Endodermal cell (in vitro differentiated cells): Measurements from ENCODE around the gene HS3ST2. TPM values are rescaled to one million over a fixed set of nuclear protein-coding genes. Genes with fewer than 3 reads are reported as not detected.
"Not testable (repeated sequence)": the region's sequence is repeated elsewhere in the genome, so short reads cannot be mapped to it uniquely, and the experiment has no call there.

ENCODE experiments used
- DNase-seq: peaks from one replicate; pipeline ENCODE4 v3.0.0-alpha.2; 2017
- H3K27ac ChIP-seq: 2 replicates; pipeline ENCODE4 v1.5.1; 2013; ENCODE audit warnings: mild to moderate bottlenecking, low read depth, low read length, moderate library complexity
- H3K27me3 ChIP-seq: 2 replicates; pipeline ENCODE4 v1.6.1; 2013; ENCODE audit warnings: mild to moderate bottlenecking, low read length, moderate library complexity; ENCODE audit not compliant: insufficient read depth, control insufficient read depth, poor library complexity, severe bottlenecking
- H3K36me3 ChIP-seq: 2 replicates; pipeline ENCODE4 v1.7.0; 2013; ENCODE audit warnings: mild to moderate bottlenecking, low read length, moderate library complexity; ENCODE audit not compliant: control insufficient read depth, insufficient read depth
- H3K4me1 ChIP-seq: one replicate; pipeline ENCODE4 v1.7.0; 2013; ENCODE audit warnings: low read length; ENCODE audit not compliant: control insufficient read depth, insufficient read depth
- H3K4me3 ChIP-seq: 2 replicates; pipeline ENCODE4 v1.5.1; 2013; ENCODE audit warnings: mild to moderate bottlenecking, low read length, moderate library complexity
- H3K9ac ChIP-seq: 2 replicates; pipeline ENCODE4 v1.6.1; 2013; ENCODE audit warnings: mild to moderate bottlenecking, low read length, moderate library complexity; ENCODE audit not compliant: poor library complexity, severe bottlenecking; ENCODE audit errors: extremely low read depth
- H3K9me3 ChIP-seq: 2 replicates; pipeline ENCODE4 v1.6.1; 2013; ENCODE audit warnings: mild to moderate bottlenecking, low read length, moderate library complexity; ENCODE audit not compliant: control insufficient read depth
- H3K27ac Mint-ChIP-seq: 2 replicates; pipeline ENCODE4 v1.8.0; 2020; ENCODE audit warnings: mixed read lengths
- H3K27me3 Mint-ChIP-seq: 2 replicates; pipeline ENCODE4 v1.8.0; 2021; ENCODE audit warnings: mild to moderate bottlenecking, mixed read lengths; ENCODE audit not compliant: insufficient read depth
- H3K36me3 Mint-ChIP-seq: 2 replicates; pipeline ENCODE4 v1.8.0; 2020; ENCODE audit warnings: low read depth, mixed read lengths
- H3K4me1 Mint-ChIP-seq: 2 replicates; pipeline ENCODE4 v1.8.0; 2020; ENCODE audit warnings: mixed read lengths
- H3K4me3 Mint-ChIP-seq: 2 replicates; pipeline ENCODE4 v1.8.0; 2020; ENCODE audit warnings: mild to moderate bottlenecking, moderate library complexity, mixed read lengths
- H3K9me3 Mint-ChIP-seq: 2 replicates; pipeline ENCODE4 v1.8.0; 2020; ENCODE audit warnings: mild to moderate bottlenecking, mixed read lengths
- WGBS, 2 experiments: methylation state at CpG; one replicate each; pipeline versions ENCODE4 v1.1.5 to v1.1.7; 2013; ENCODE audit warnings: missing lambda C conversion rate in 2 of 2, mixed read lengths in 1 of 2; ENCODE audit not compliant: insufficient coverage in 1 of 2, insufficient read length in 1 of 2; 5-methylcytosine and 5-hydroxymethylcytosine counted together
- total RNA-seq, 2 donors: library from RNA; stranded (reverse); fragmentation: NEBNext Ultra II Directional in 1 of 2; extraction: Animal tissue kit (Norgen Biotek cat#: 25700) in 1 of 2; gene quantifications; 2 replicates in 1 of 2; 3 replicates in 1 of 2; pipeline ENCODE4 v1.2.1, GENCODE V29; 2021
- TF ChIP-seq, protein P1 (sequence below): fragments of 200-600 bp; sonication (generic); conservative IDR thresholded peaks from 2 replicates; pipeline ENCODE4 v1.5.0; 2021; ENCODE audit warnings: antibody characterized with exemption, mild to moderate bottlenecking

Gene HS3ST2
- total RNA-seq, 2 donors from 2014 or later = 0.18 TPM; not detected in 1

DNA sequence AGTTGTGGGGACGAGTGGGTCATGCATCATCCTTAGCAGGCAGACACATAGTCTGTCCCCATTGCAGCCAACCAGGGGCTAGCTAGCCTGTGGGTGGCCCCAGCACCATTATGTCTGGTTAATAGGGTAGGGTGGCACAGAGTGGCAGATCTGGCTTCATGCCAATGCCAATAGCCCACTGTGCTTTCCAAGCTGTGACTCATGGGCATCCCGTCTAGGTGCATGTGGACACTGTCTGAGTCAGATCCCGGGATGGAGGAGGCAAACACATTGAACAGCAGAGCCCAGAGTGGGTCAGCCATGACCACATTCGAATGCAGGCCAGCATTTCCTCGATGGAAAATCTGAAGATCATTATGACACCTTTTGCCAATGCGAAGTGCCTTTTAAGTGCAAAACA lies 2.5 kb downstream of the HS3ST2 start:
- no peaks in the 10 kb centered on the region for H3K9me3 ChIP-seq
- no peaks in the 10 kb centered on the region for H3K36me3 ChIP-seq
- no peaks in the 10 kb centered on the region for H3K4me1 ChIP-seq
- TF ChIP-seq, protein P1, sequence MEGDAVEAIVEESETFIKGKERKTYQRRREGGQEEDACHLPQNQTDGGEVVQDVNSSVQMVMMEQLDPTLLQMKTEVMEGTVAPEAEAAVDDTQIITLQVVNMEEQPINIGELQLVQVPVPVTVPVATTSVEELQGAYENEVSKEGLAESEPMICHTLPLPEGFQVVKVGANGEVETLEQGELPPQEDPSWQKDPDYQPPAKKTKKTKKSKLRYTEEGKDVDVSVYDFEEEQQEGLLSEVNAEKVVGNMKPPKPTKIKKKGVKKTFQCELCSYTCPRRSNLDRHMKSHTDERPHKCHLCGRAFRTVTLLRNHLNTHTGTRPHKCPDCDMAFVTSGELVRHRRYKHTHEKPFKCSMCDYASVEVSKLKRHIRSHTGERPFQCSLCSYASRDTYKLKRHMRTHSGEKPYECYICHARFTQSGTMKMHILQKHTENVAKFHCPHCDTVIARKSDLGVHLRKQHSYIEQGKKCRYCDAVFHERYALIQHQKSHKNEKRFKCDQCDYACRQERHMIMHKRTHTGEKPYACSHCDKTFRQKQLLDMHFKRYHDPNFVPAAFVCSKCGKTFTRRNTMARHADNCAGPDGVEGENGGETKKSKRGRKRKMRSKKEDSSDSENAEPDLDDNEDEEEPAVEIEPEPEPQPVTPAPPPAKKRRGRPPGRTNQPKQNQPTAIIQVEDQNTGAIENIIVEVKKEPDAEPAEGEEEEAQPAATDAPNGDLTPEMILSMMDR = no peak
- Mint-ChIP-seq H3K4me1 (peaks cover 5% of the 10 kb centered on the region), H3K27ac (no peak overlapping the region), H3K9me3 (no peaks in the 10 kb centered on the region), H3K27me3 (peaks cover 87% of the 10 kb centered on the region), H3K36me3 (no peaks in the 10 kb centered on the region), H3K4me3 (no peak overlapping the region)
- H3K4me3 ChIP-seq = no peak overlapping the region
- no peak for DNase-seq
- 85 to 92% methylated on average over 6 of the region's 6 CpGs for WGBS, 2 experiments
- no peak overlapping the region for H3K9ac ChIP-seq
- H3K27me3 ChIP-seq = peaks cover 86% of the 10 kb centered on the region
- no peak overlapping the region for H3K27ac ChIP-seq

- not testable (repeated sequence) for H3K9ac ChIP-seq, H3K27ac ChIP-seq, H3K4me3 ChIP-seq, H3K4me1 ChIP-seq, H3K27ac Mint-ChIP-seq, DNase-seq, H3K36me3 ChIP-seq, H3K4me1 Mint-ChIP-seq, H3K36me3 Mint-ChIP-seq, H3K4me3 Mint-ChIP-seq, H3K9me3 ChIP-seq, H3K9me3 Mint-ChIP-seq
- H3K27me3 Mint-ChIP-seq = peaks cover 65% of the 10 kb centered on the region
- H3K27me3 ChIP-seq = peaks cover 66% of the 10 kb centered on the region
These were observed 4.8 kb downstream of the HS3ST2 start for GRCh38 chr16:22818736-22819135.

- WGBS, 2 experiments = 71 to 86% methylated on average over 1 to 3 of the region's 3 CpGs
- no peak for DNase-seq
- Mint-ChIP-seq H3K4me3 (no peak overlapping the region), H3K27me3 (no peaks in the 10 kb centered on the region), H3K27ac (no peak overlapping the region), H3K4me1 (no peaks in the 10 kb centered on the region), H3K9me3 (no peaks in the 10 kb centered on the region), H3K36me3 (no peaks in the 10 kb centered on the region)
- no peak overlapping the region for H3K9ac ChIP-seq
- TF ChIP-seq, protein P1 = no peak
- H3K27me3 ChIP-seq = no peaks in the 10 kb centered on the region
- H3K27ac ChIP-seq = no peak overlapping the region
- H3K36me3 ChIP-seq = no peaks in the 10 kb centered on the region
- H3K4me1 ChIP-seq = no peaks in the 10 kb centered on the region
- H3K4me3 ChIP-seq = no peak overlapping the region
- H3K9me3 ChIP-seq = no peaks in the 10 kb centered on the region
These were observed 24.7 kb downstream of the HS3ST2 start for GRCh38 chr16:22838681-22839080.

GRCh38 chr16:22842031-22842430 lies 28.1 kb downstream of the HS3ST2 start:
- H3K4me1 Mint-ChIP-seq, H3K27me3 ChIP-seq, H3K27ac Mint-ChIP-seq, H3K9me3 Mint-ChIP-seq, H3K36me3 Mint-ChIP-seq, H3K36me3 ChIP-seq, H3K4me1 ChIP-seq, H3K9ac ChIP-seq, H3K27me3 Mint-ChIP-seq, H3K9me3 ChIP-seq, H3K4me3 ChIP-seq, H3K27ac ChIP-seq, H3K4me3 Mint-ChIP-seq: not testable (repeated sequence)
- peak; percentile 3 for DNase-seq
- 94% methylated on average over 3 to 4 of the region's 4 CpGs for WGBS, 2 experiments
